Endothelial cell of umbilical vein (primary cell): ENCODE data around the gene ADAMTS17. TPM values are rescaled to one million over a fixed set of nuclear protein-coding genes. Genes with fewer than 3 reads are reported as not detected.

Source experiments
- BruUV-seq: library from RNA; stranded (reverse); fragments of 400-500 nt; replicated peaks from 2 replicates; lab custom pipeline; 2021; lab: Mats Ljungman, UMichigan
- CTCF ChIA-PET: fragments of 300-600, 350-600 bp; sonication (Branson Sonifier 250); formaldehyde crosslinking; loops from one replicate; lab custom pipeline; 2021; ENCODE audit warnings: antibody characterized with exemption, inconsistent platforms; lab: Charles Lee
- POLR2A ChIA-PET: fragments of 300-600, 350-600 bp; sonication (Branson Sonifier 250); formaldehyde crosslinking; loops from one replicate; lab custom pipeline; 2021; ENCODE audit warnings: antibody characterized with exemption, inconsistent platforms; lab: Charles Lee
- DNase-seq: peaks from one replicate; pipeline ENCODE4 v3.0.0-alpha.2; 2011; ENCODE audit warnings: low read depth, low spot score
- FAIRE-seq: peaks from 2 replicates; lab custom pipeline; 2011; peaks lifted over from hg19 to GRCh38; lab: Jason Lieb, UNC
- H2AFZ ChIP-seq: 2 replicates; pipeline ENCODE4 v1.6.0; 2012; ENCODE audit warnings: low read depth, low read length, control low read depth, inconsistent platforms
- H3K27ac ChIP-seq: 2 replicates; pipeline ENCODE4 v1.5.1; 2011; ENCODE audit warnings: low read depth, mild to moderate bottlenecking, control low read depth, low read length, moderate library complexity; ENCODE audit not compliant: insufficient read depth
- H3K27me3 ChIP-seq, 2 experiments: 2 replicates each; pipeline versions ENCODE4 v1.6.0 to v1.6.1; 2011; ENCODE audit warnings: low read length in 2 of 2, mixed read lengths in 1 of 2; ENCODE audit not compliant: control insufficient read depth in 2 of 2, insufficient read depth in 2 of 2
- H3K36me3 ChIP-seq, 2 experiments: 2 replicates in 1 of 2; 3 replicates in 1 of 2; pipeline ENCODE4 v1.5.1; 2011; ENCODE audit warnings: low read length in 2 of 2, mild to moderate bottlenecking in 1 of 2, moderate library complexity in 1 of 2; ENCODE audit not compliant: control insufficient read depth in 2 of 2, insufficient read depth in 2 of 2; ENCODE audit errors: extremely low read depth in 1 of 2
- H3K4me1 ChIP-seq: 3 replicates; pipeline ENCODE4 v1.5.1; 2011; ENCODE audit warnings: mild to moderate bottlenecking, low read length; ENCODE audit not compliant: control insufficient read depth, insufficient read depth; ENCODE audit errors: extremely low read depth
- H3K4me2 ChIP-seq: 2 replicates; pipeline ENCODE4 v1.6.1; 2011; ENCODE audit warnings: low read length, control low read depth, mixed read lengths; ENCODE audit not compliant: insufficient read depth
- H3K4me3 ChIP-seq, 3 experiments: fragments of 200-600 bp in 1 of 3; sonication (generic), shearing (Covaris generic) in 1 of 3; replicated peaks in 1 of 3; 2 replicates each; pipeline ENCODE4 v1.5.1; 2011 to 2016; ENCODE audit warnings: control low read depth in 3 of 3, low read length in 3 of 3, mild to moderate bottlenecking in 2 of 3, inconsistent platforms in 1 of 3, low read depth in 1 of 3, moderate library complexity in 1 of 3; ENCODE audit not compliant: insufficient read depth in 1 of 3
- H3K79me2 ChIP-seq: 2 replicates; pipeline ENCODE4 v1.6.0; 2012; ENCODE audit warnings: low read length, inconsistent platforms; ENCODE audit not compliant: control insufficient read depth, insufficient read depth
- H3K9ac ChIP-seq: replicated peaks from 2 replicates; pipeline ENCODE3; 2011; ENCODE audit warnings: low read length, control low read depth; ENCODE audit not compliant: insufficient read depth; ENCODE audit errors: extremely low read depth
- H3K9me1 ChIP-seq: replicated peaks from 3 replicates; pipeline ENCODE4 v1.6.0; 2011; ENCODE audit warnings: mild to moderate bottlenecking, low read length; ENCODE audit not compliant: control insufficient read depth, insufficient read depth; ENCODE audit errors: extremely low read depth
- H3K9me3 ChIP-seq: replicated peaks from 2 replicates; pipeline ENCODE4 v1.5.1; 2012; ENCODE audit warnings: low read length, inconsistent platforms; ENCODE audit not compliant: control insufficient read depth, insufficient read depth
- H4K20me1 ChIP-seq: replicated peaks from 2 replicates; pipeline ENCODE3; 2011; ENCODE audit warnings: mild to moderate bottlenecking, low read length; ENCODE audit not compliant: control insufficient read depth, insufficient read depth; ENCODE audit errors: extremely low read depth
- CTCF ChIP-seq, 2 donors: IDR thresholded peaks; 1 replicate in 1 of 2; 2 replicates in 1 of 2; pipeline ENCODE4 v1.5.1; 2011; ENCODE audit warnings: low read length in 2 of 2, mild to moderate bottlenecking in 2 of 2, moderate library complexity in 2 of 2, control low read depth in 1 of 2, inconsistent platforms in 1 of 2, low read depth in 1 of 2; ENCODE audit not compliant: insufficient read depth in 1 of 2; ENCODE audit errors: extremely low read depth in 1 of 2
- EZH2 ChIP-seq: IDR thresholded peaks from 2 replicates; pipeline ENCODE4 v1.6.1; 2012; ENCODE audit warnings: borderline replicate concordance, low read depth, mild to moderate bottlenecking, moderate library complexity, low read length, inconsistent platforms; ENCODE audit not compliant: severe bottlenecking
- GATA2 ChIP-seq: IDR thresholded peaks from 2 replicates; pipeline ENCODE4 v1.7.0; 2011; ENCODE audit warnings: low read depth, mild to moderate bottlenecking, moderate library complexity, mixed read lengths, low read length; ENCODE audit not compliant: insufficient read length, insufficient read depth
- JUN ChIP-seq: IDR thresholded peaks from 2 replicates; pipeline ENCODE4 v1.6.1; 2011; ENCODE audit warnings: borderline replicate concordance, low read depth; ENCODE audit not compliant: insufficient read length, insufficient read depth
- MAX ChIP-seq: IDR thresholded peaks from 2 replicates; pipeline ENCODE4 v1.6.1; 2011; ENCODE audit not compliant: insufficient read depth, insufficient read length
- POLR2A ChIP-seq: IDR thresholded peaks from 2 replicates; pipeline ENCODE4 v1.6.1; 2012; ENCODE audit warnings: low read depth, mild to moderate bottlenecking, control low read depth, low read length
- dilution Hi-C: fragments of 300-500 bp; cut with MboI; formaldehyde crosslinking; loops from one replicate; pipeline ENCODE4 v1.15.0; 2019; ENCODE audit warnings: low sequenced_read_pairs; ENCODE audit not compliant: extremely low pct_ligation_motif_present
- intact Hi-C: fragments of 100-400 bp; cut with micrococcal nuclease; formaldehyde crosslinking; loops from one replicate; pipeline ENCODE4 v1.10.0; 2022
- polyA plus RNA-seq, 4 experiments: library from polyadenylated mRNA; depleted of rRNA in 3 of 4; stranded (reverse) in 3 of 4; unstranded in 1 of 4; fragments of >200 nt; gene quantifications; 2 replicates each; pipeline versions ENCODE4 v1.2.1 to v1.2.3, GENCODE V29; 2011 to 2012; ENCODE audit warnings: missing spikeins in 1 of 4
- total RNA-seq: library from RNA; stranded (reverse); gene quantifications from 2 replicates; pipeline ENCODE4 v1.2.3, GENCODE V29; 2021

The ADAMTS17 gene
- total and polyA plus RNA-seq, 2 donors (not counting 3 experiments of a cell fraction or from before 2014, with no cell fraction given) = 0.12 TPM; not detected in 1

DNA sequence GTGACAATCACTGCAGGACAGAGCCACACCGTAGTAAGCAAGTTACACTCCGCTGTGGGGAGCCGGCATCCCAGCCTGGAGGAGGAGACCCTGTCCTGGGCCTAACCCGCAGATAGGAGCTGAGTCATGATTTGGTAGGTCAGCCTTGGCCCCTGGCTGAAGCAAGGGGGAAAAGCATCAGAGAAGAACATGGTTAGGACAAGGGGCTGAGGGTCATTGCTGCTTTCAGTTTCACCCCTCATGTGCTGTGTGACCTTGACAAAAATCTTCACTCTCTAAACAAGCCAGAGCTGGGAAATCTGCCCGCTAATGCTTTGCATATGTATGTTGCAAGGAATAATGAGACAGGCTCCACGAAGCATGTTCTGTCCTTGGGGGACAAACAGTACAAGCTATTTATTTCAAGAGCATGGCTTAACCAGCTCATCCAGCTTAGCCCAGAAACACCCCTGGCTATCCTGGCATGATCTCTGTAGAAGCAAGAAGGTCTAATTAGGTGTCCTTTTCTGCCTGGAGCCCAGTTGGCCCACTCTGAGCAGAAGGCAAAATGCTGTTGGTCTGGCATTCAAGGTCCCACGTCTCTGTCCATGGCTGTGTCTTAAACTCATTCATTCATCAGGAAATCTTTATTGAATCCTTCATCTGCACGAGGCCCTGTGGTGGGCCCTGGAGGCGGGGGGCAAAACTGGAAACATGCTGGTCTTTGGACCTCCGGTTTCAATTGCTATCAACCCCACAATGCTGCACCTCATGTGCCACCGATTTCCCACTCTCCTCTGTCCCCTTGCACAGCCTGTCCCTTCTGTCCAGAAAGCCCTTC, 387.2 kb downstream of the ADAMTS17 start:
- Histone ChIP-seq H3K4me2 (no peak overlapping the region), H3K27ac (no peak overlapping the region), H3K4me1 (no peaks in the 10 kb centered on the region), H3K27me3 (no peaks in the 10 kb centered on the region), H3K79me2 (no peaks in the 10 kb centered on the region), H3K9me1 (no peaks in the 10 kb centered on the region), H3K4me3 (no peak overlapping the region), H3K9ac (no peak overlapping the region), H4K20me1 (no peaks in the 10 kb centered on the region), H2AFZ (no peak overlapping the region), H3K9me3 (no peaks in the 10 kb centered on the region), H3K36me3 (no peaks in the 10 kb centered on the region)
- FAIRE-seq (no peak), DNase-seq (no peak)
- ChIA-PET POLR2A (no interaction called here), CTCF (no interaction called here)
- intact Hi-C loops = no loop called here
- no TSS peak for BruUV-seq
- dilution Hi-C loops = no loop called here
- no peak for TF ChIP-seq EZH2
- no peak for TF ChIP-seq POLR2A
- no peak for TF ChIP-seq JUN
- TF ChIP-seq CTCF (IDR thresholded peaks at IDR 0.05; ENCODE audit: extremely low read depth in 1 of 2, insufficient read depth in 1 of 2, low read depth in 1 of 2, low read length in 2 of 2) = no peak
- TF ChIP-seq GATA2 = no peak
- TF ChIP-seq MAX = no peak
